DOHH2 (cell line): ENCODE measurements around the gene AURKA.

Experiments
- H3F3A ChIP-seq: fragments of 200-600 bp; sonication (generic), shearing (Covaris generic); 2 replicates; pipeline ENCODE4 v1.6.0; 2016; ENCODE audit warnings: antibody characterized with exemption, mild to moderate bottlenecking; ENCODE audit not compliant: control insufficient read depth, insufficient read depth
- H3K27ac ChIP-seq: fragments of 200-600 bp; sonication (generic); 2 replicates; pipeline ENCODE4 v1.5.1; 2014; ENCODE audit warnings: low read depth, mild to moderate bottlenecking, low read length, moderate library complexity
- H3K27me3 ChIP-seq: fragments of 200-600 bp; sonication (generic); 2 replicates; pipeline ENCODE4 v1.6.1; 2014; ENCODE audit warnings: mild to moderate bottlenecking, low read length, mixed read lengths; ENCODE audit not compliant: control insufficient read depth
- H3K36me3 ChIP-seq: fragments of 200-600 bp; sonication (generic); 2 replicates; pipeline ENCODE4 v1.6.1; 2014; ENCODE audit warnings: mild to moderate bottlenecking, low read length, moderate library complexity, mixed read lengths; ENCODE audit not compliant: control insufficient read depth
- H3K4me1 ChIP-seq: fragments of 200-600 bp; sonication (generic); 2 replicates; pipeline ENCODE4 v1.6.1; 2014; ENCODE audit warnings: mild to moderate bottlenecking, low read length, mixed read lengths; ENCODE audit not compliant: control insufficient read depth
- H3K4me2 ChIP-seq: fragments of 200-600 bp; sonication (generic); 2 replicates; pipeline ENCODE4 v1.6.0; 2014; ENCODE audit warnings: mild to moderate bottlenecking, low read length, moderate library complexity
- H3K4me3 ChIP-seq: fragments of 200-600 bp; sonication (generic); 2 replicates; pipeline ENCODE4 v1.5.1; 2014; ENCODE audit warnings: mild to moderate bottlenecking, low read length, mixed read lengths
- H3K79me2 ChIP-seq: fragments of 200-600 bp; sonication (generic); 2 replicates; pipeline ENCODE4 v1.6.1; 2014; ENCODE audit warnings: mild to moderate bottlenecking, low read length, mixed read lengths; ENCODE audit not compliant: control insufficient read depth
- H3K9me2 ChIP-seq: fragments of 200-600 bp; sonication (generic); replicated peaks from 2 replicates; pipeline ENCODE4 v1.6.1; 2014; ENCODE audit warnings: mild to moderate bottlenecking, low read length, mixed read lengths; ENCODE audit not compliant: control insufficient read depth
- H3K9me3 ChIP-seq: fragments of 200-600 bp; sonication (generic); 2 replicates; pipeline ENCODE4 v1.6.1; 2014; ENCODE audit warnings: antibody characterized with exemption, low read length, mixed read lengths; ENCODE audit not compliant: control insufficient read depth, insufficient read depth
- H4K20me1 ChIP-seq: fragments of 200-600 bp; sonication (generic); 2 replicates; pipeline ENCODE4 v1.6.0; 2014; ENCODE audit warnings: low read depth, mild to moderate bottlenecking, antibody characterized with exemption, low read length, moderate library complexity; ENCODE audit not compliant: control insufficient read depth, insufficient read depth
- EZH2phosphoT487 ChIP-seq: fragments of 200-600 bp; sonication (generic); IDR thresholded peaks from 2 replicates; pipeline ENCODE4 v1.6.1; 2017; ENCODE audit warnings: borderline replicate concordance, mild to moderate bottlenecking, antibody characterized with exemption, low read length, moderate library complexity, mixed read lengths
- TF ChIP-seq, protein P1 (sequence below): fragments of 200-600 bp; sonication (generic); IDR thresholded peaks from one replicate; pipeline ENCODE4 v1.5.1; 2014; ENCODE audit warnings: antibody characterized with exemption, mild to moderate bottlenecking, low read depth, low read length; ENCODE audit not compliant: poor library complexity, severe bottlenecking

The AURKA gene

DNA sequence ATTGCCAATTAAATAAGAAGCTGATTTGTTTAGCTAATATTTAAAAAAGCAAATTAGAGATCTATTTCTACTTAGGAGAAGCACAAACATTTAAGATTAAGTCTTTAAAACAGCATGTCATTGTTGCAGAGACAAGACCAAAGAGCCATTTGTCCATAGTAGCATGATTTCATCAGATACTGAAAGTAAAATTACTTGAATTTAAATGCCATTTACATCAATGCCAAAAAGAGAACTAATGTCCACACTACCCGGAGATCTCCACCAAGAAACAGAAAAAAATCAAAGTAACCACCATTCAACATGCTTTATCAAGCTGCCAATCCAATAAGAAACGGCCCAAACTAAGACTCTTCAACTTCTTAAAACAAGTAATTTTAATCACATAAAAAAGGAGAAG is 15.7 kb downstream of the AURKA start:
- H3K27me3 ChIP-seq: no peaks in the 10 kb centered on the region
- no peak overlapping the region for H3K4me3 ChIP-seq
- H3F3A ChIP-seq: 0 out of 2 replicates have a peak, but pooled peaks cover 3% of the 10 kb centered on the region
- H3K79me2 ChIP-seq: peaks cover 66% of the 10 kb centered on the region
- no peaks in the 10 kb centered on the region for H3K4me1 ChIP-seq
- no peak for TF ChIP-seq EZH2phosphoT487
- H3K9me2 ChIP-seq: no peaks in the 10 kb centered on the region
- peaks cover 93% of the 10 kb centered on the region for H3K36me3 ChIP-seq
- H3K4me2 ChIP-seq: no peak overlapping the region
- no peaks in the 10 kb centered on the region for H3K9me3 ChIP-seq
- no peak overlapping the region for H3K27ac ChIP-seq
- H4K20me1 ChIP-seq: no peaks in the 10 kb centered on the region; the same call in 1 of the 2 replicates

DNA sequence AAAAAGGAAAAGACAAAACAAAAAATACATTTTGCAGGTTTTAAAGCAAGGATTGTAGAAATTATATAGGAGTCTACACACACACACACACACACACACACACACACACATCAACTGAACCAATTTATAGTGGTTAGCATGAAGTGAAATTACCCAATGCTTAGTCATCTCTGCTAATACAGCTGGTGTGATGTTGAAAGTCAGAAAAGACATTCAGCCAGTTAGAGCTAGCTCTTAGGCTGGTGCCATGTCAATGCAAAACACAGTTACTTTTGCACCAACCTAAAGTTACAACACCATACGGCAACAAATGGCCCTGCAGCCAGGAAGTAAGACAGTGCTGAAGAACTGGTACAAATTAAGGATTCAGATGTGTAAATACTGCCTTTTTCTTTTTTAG is 18.1 kb downstream of the AURKA start:
- H3K4me1 ChIP-seq: no peaks in the 10 kb centered on the region
- no peaks in the 10 kb centered on the region for H3K27me3 ChIP-seq
- TF ChIP-seq, protein P1, sequence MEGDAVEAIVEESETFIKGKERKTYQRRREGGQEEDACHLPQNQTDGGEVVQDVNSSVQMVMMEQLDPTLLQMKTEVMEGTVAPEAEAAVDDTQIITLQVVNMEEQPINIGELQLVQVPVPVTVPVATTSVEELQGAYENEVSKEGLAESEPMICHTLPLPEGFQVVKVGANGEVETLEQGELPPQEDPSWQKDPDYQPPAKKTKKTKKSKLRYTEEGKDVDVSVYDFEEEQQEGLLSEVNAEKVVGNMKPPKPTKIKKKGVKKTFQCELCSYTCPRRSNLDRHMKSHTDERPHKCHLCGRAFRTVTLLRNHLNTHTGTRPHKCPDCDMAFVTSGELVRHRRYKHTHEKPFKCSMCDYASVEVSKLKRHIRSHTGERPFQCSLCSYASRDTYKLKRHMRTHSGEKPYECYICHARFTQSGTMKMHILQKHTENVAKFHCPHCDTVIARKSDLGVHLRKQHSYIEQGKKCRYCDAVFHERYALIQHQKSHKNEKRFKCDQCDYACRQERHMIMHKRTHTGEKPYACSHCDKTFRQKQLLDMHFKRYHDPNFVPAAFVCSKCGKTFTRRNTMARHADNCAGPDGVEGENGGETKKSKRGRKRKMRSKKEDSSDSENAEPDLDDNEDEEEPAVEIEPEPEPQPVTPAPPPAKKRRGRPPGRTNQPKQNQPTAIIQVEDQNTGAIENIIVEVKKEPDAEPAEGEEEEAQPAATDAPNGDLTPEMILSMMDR: no peak
- TF ChIP-seq EZH2phosphoT487: no peak
- H3K9me2 ChIP-seq: no peaks in the 10 kb centered on the region
- no peak overlapping the region for H3K27ac ChIP-seq
- no peak overlapping the region for H3K4me3 ChIP-seq
- no peaks in the 10 kb centered on the region for H3K9me3 ChIP-seq
- no peaks in the 10 kb centered on the region; the same call in 1 of the 2 replicates for H4K20me1 ChIP-seq
- no peak overlapping the region for H3K4me2 ChIP-seq
- H3F3A ChIP-seq: peaks cover 9% of the 10 kb centered on the region
- H3K79me2 ChIP-seq: peaks cover 52% of the 10 kb centered on the region
- H3K36me3 ChIP-seq: peaks cover 93% of the 10 kb centered on the region

DNA sequence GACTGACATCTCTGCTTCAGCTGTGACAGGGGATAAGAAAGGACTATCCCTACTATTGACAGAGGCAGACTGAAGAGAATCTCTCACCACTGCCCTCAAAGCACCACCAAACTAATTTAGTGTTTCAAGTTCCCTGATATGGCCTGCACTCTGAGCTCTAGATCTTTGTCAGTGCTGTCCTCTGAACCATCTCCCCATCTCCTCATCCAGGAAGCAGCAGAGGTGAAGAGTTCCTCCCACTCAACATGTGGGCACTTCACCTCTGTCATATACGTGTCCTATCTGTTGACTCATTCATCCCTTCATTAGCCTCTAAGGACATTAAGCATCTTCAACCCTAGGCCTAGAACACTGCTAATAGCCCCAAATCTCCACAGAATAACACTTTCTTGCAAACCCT is 19.2 kb downstream of the AURKA start:
- Histone ChIP-seq H3K9me3 (no peaks in the 10 kb centered on the region), H4K20me1 (no peaks in the 10 kb centered on the region; the same call in 1 of the 2 replicates), H3F3A (peaks cover 18% of the 10 kb centered on the region), H3K36me3 (peaks cover 87% of the 10 kb centered on the region), H3K4me2 (no peak overlapping the region), H3K4me1 (no peaks in the 10 kb centered on the region), H3K27ac (no peak overlapping the region), H3K9me2 (no peaks in the 10 kb centered on the region), H3K27me3 (no peaks in the 10 kb centered on the region), H3K4me3 (no peak overlapping the region), H3K79me2 (peaks cover 41% of the 10 kb centered on the region)
- no peak for TF ChIP-seq EZH2phosphoT487
- TF ChIP-seq, protein P1: no peak

DNA sequence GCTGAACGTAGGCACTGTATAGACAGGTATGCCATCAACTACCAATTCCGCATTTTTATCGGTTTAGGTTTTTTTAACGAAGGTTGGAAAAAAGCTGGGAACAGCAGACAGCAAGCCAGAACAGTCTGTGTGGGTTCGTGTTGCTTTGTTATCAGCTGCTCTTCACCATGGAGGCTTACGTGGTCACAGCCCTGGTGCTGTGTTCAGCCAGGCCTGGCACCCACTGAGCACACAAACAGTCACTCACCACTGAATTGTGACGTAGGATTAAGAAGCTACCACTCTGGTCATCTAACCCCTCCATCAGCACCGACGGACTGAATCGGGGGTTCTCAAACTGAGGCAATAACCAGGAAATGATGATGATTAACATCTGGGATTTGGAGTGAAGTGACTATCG is 20.0 kb downstream of the AURKA start:
- Histone ChIP-seq H3K9me3 (no peaks in the 10 kb centered on the region), H3K27ac (no peak overlapping the region), H3K4me3 (no peak overlapping the region), H3K4me1 (no peaks in the 10 kb centered on the region), H3K79me2 (peaks cover 34% of the 10 kb centered on the region), H3K4me2 (no peak overlapping the region), H4K20me1 (no peaks in the 10 kb centered on the region), H3K27me3 (no peaks in the 10 kb centered on the region), H3F3A (peaks cover 18% of the 10 kb centered on the region), H3K9me2 (no peaks in the 10 kb centered on the region), H3K36me3 (peaks cover 78% of the 10 kb centered on the region)
- TF ChIP-seq, protein P1: no peak
- no peak for TF ChIP-seq EZH2phosphoT487
